Ishikawa (cell line): ENCODE measurements around the gene PALLD.

Source experiments
- CEBPB ChIP-seq: IDR thresholded peaks from 2 replicates; pipeline ENCODE4 v1.6.1; 2012
- CREB1 ChIP-seq: IDR thresholded peaks from 2 replicates; pipeline ENCODE4 v1.6.1; 2012; ENCODE audit warnings: low read depth
- EGR1 ChIP-seq: IDR thresholded peaks from 2 replicates; pipeline ENCODE4 v1.6.1; 2012
- EP300 ChIP-seq: IDR thresholded peaks from 2 replicates; pipeline ENCODE4 v1.6.1; 2012; ENCODE audit warnings: borderline replicate concordance
- FOXM1 ChIP-seq: IDR thresholded peaks from 2 replicates; pipeline ENCODE4 v1.6.1; 2012; ENCODE audit warnings: low read depth, borderline replicate concordance
- MAX ChIP-seq: IDR thresholded peaks from 2 replicates; pipeline ENCODE4 v1.6.1; 2012
- NFIC ChIP-seq: IDR thresholded peaks from 2 replicates; pipeline ENCODE4 v1.6.1; 2012
- RAD21 ChIP-seq: IDR thresholded peaks from 2 replicates; pipeline ENCODE4 v1.6.1; 2012; ENCODE audit warnings: low read depth
- REST ChIP-seq: IDR thresholded peaks from 2 replicates; pipeline ENCODE4 v1.6.1; 2012; ENCODE audit warnings: low read depth, mild to moderate bottlenecking
- TAF1 ChIP-seq: IDR thresholded peaks from 2 replicates; pipeline ENCODE4 v1.6.1; 2012; ENCODE audit warnings: low read depth, mild to moderate bottlenecking
- TCF12 ChIP-seq: IDR thresholded peaks from 2 replicates; pipeline ENCODE4 v1.6.1; 2012; ENCODE audit warnings: low read depth
- TEAD4 ChIP-seq: IDR thresholded peaks from 2 replicates; pipeline ENCODE4 v1.6.1; 2012
- USF1 ChIP-seq: IDR thresholded peaks from 2 replicates; pipeline ENCODE4 v1.6.1; 2012
- YY1 ChIP-seq: IDR thresholded peaks from 2 replicates; pipeline ENCODE4 v1.6.1; 2012; ENCODE audit warnings: low read depth
- ZBTB7A ChIP-seq: IDR thresholded peaks from 2 replicates; pipeline ENCODE4 v1.6.1; 2012; ENCODE audit warnings: low read depth

The PALLD gene

GRCh38 chr4:168529257-168529656 is 32.4 kb downstream of the PALLD start:
- TF ChIP-seq EGR1, result no peak
- TF ChIP-seq EP300, result no peak
- no peak for TF ChIP-seq MAX
- no peak for TF ChIP-seq RAD21

GRCh38 chr4:168531305-168531704 is 34.5 kb downstream of the PALLD start:
- TF ChIP-seq CEBPB (0 out of 2 replicates have a peak, but pooled peaks have one; percentile 20), YY1 (no peak)

- TF ChIP-seq USF1, result no peak
These were observed 37.7 kb downstream of the PALLD start for GRCh38 chr4:168534535-168534934.

GRCh38 chr4:168535689-168536088 is 38.8 kb downstream of the PALLD start:
- no peak for TF ChIP-seq USF1
- TF ChIP-seq EP300, result no peak
- TF ChIP-seq CREB1, result no peak

- TF ChIP-seq TEAD4 (no peak), EP300 (no peak), RAD21 (no peak), USF1 (no peak), TAF1 (no peak), YY1 (no peak), CEBPB (no peak)
These were observed 39.6 kb downstream of the PALLD start for GRCh38 chr4:168536448-168536847.

GRCh38 chr4:168537086-168537485 is 40.2 kb downstream of the PALLD start:
- TF ChIP-seq ZBTB7A (no peak), FOXM1 (no peak), USF1 (no peak), RAD21 (no peak)

- no peak for TF ChIP-seq YY1
- TF ChIP-seq NFIC, result no peak
- TF ChIP-seq RAD21, result no peak
- TF ChIP-seq MAX, result no peak
- TF ChIP-seq TAF1, result no peak
- TF ChIP-seq EGR1, result no peak
- no peak for TF ChIP-seq EP300
- no peak for TF ChIP-seq TEAD4
- no peak for TF ChIP-seq TCF12
- TF ChIP-seq USF1, result no peak
- no peak for TF ChIP-seq CREB1
- TF ChIP-seq FOXM1, result no peak
These were observed 40.7 kb downstream of the PALLD start for GRCh38 chr4:168537571-168537970.

GRCh38 chr4:168538632-168539031 is 41.8 kb downstream of the PALLD start:
- TF ChIP-seq CREB1 (no peak), FOXM1 (no peak), TEAD4 (no peak), MAX (no peak), NFIC (no peak), EGR1 (no peak), USF1 (no peak), RAD21 (no peak), TAF1 (no peak), REST (no peak), CEBPB (no peak), TCF12 (no peak), ZBTB7A (no peak), YY1 (no peak), EP300 (no peak)
